Anterior cingulate cortex (tissue), 58 donors: ENCODE measurements around the gene UBE2E2.

Experiments used
- DNase-seq, 58 donors: peaks; one replicate each; lab custom pipeline; 2025; lab: John Stamatoyannopoulos, UW

The UBE2E2 gene

DNA sequence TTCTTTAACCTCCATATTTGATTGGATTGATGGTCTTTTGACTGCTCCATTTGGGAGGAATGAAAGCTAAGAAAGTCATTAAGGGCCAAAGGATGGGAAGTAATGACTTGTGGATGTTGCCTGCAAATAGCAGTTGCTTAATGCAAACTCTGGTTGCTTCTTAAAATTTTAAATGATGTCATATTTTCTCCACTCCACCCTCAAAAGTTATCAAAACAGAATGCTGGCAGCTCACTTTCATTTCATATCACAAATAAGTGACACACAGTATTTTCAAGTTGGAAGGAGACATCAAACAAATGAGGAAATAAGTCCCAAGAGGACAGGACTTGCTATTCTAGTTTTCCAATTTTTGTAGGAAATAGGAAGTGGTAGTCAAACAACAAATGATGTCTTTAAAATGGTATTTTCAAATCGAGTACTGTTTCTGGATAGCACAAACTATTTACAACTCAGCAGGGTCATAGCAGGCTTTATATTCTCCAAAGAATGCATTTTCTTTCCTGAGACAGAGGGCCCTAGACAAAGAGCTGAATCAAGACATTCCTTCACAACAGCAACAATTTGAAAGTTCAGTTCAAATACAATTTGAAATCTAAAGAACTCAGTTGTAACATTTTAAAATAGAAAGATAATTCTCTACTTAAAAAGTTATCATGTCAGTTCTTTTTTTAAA lies 437.5 kb downstream of the UBE2E2 start:
- no peak for DNase-seq
